GM18873 (cell line): Measurements from ENCODE around the gene DNAAF1.
"Not testable (repeated sequence)": the region's sequence is repeated elsewhere in the genome, so short reads cannot be mapped to it uniquely, and the experiment has no call there.

Experiments used
- ATAC-seq: cut with Tn5 transposase; IDR thresholded peaks from one replicate; pipeline ENCODE4 v1.9.1; 2021; ENCODE audit warnings: mild to moderate bottlenecking, moderate library complexity, moderate number of reproducible peaks; ENCODE audit not compliant: unreplicated experiment, low FRiP score

The DNAAF1 gene

GRCh38 chr16:84144859-84145639 lies at the start of gene DNAAF1, which contains the start of gene HSDL1:
DNAAF1 (plus strand) TSS chr16:84145308; CDS start chr16:84145441, 133 bp downstream.
HSDL1 (minus strand) TSS chr16:84145177; CDS start chr16:84131321, 13,856 bp downstream.
- ATAC-seq: peak; percentile 60

GRCh38 chr16:84095466-84095865 lies 49.6 kb upstream of the DNAAF1 start:
- no peak for ATAC-seq

- ATAC-seq: no peak
Observed at GRCh38 chr16:84096447-84097005, 48.6 kb upstream of the DNAAF1 start.

- ATAC-seq: no peak
Observed at GRCh38 chr16:84098939-84099338, 46.2 kb upstream of the DNAAF1 start.

- no peak for ATAC-seq
Observed at GRCh38 chr16:84103678-84104077, 41.4 kb upstream of the DNAAF1 start.

GRCh38 chr16:84104231-84104630 lies 40.9 kb upstream of the DNAAF1 start:
- ATAC-seq: no peak

GRCh38 chr16:84105301-84105815 lies 39.8 kb upstream of the DNAAF1 start:
- no peak for ATAC-seq

- no peak for ATAC-seq
Observed at GRCh38 chr16:84105948-84106740, 39.0 kb upstream of the DNAAF1 start.

- no peak for ATAC-seq
Observed at GRCh38 chr16:84107921-84108320, 37.2 kb upstream of the DNAAF1 start.

GRCh38 chr16:84109598-84110335 lies 35.3 kb upstream of the DNAAF1 start:
- no peak for ATAC-seq

GRCh38 chr16:84110527-84110926 lies 34.6 kb upstream of the DNAAF1 start:
- ATAC-seq: no peak

GRCh38 chr16:84111525-84111924 lies 33.6 kb upstream of the DNAAF1 start:
- no peak for ATAC-seq

GRCh38 chr16:84111949-84112348 lies 33.2 kb upstream of the DNAAF1 start:
- not testable (repeated sequence) for ATAC-seq

- ATAC-seq: peak; percentile 11
Observed at GRCh38 chr16:84115919-84116719, 29.0 kb upstream of the DNAAF1 start.

- ATAC-seq: peak; percentile 86
Observed at GRCh38 chr16:84116720-84117493, 28.2 kb upstream of the DNAAF1 start, which contains the start of gene MBTPS1. MBTPS1 (minus strand) TSS chr16:84116942; CDS start chr16:84101783, 15,159 bp downstream.

- ATAC-seq: no peak
Observed at GRCh38 chr16:84117494-84117843, 27.6 kb upstream of the DNAAF1 start.

- ATAC-seq: not testable (repeated sequence)
Observed at GRCh38 chr16:84118315-84118714, 26.8 kb upstream of the DNAAF1 start.

- no peak for ATAC-seq
Observed at GRCh38 chr16:84119368-84119767, 25.7 kb upstream of the DNAAF1 start.

GRCh38 chr16:84120023-84120422 lies 25.1 kb upstream of the DNAAF1 start:
- no peak for ATAC-seq
